H1 (cell line): Measurements from ENCODE around the gene RBMS1. TPM values are rescaled to one million over a fixed set of nuclear protein-coding genes. Genes with fewer than 3 reads are reported as not detected.

Experiments used
- CTCF ChIA-PET: fragments of 300-600 bp; sonication (Branson Sonifier 250); formaldehyde crosslinking; loops from one replicate; lab custom pipeline; 2021; ENCODE audit not compliant: partially characterized antibody; lab: Charles Lee
- POLR2A ChIA-PET: fragments of 300-600 bp; sonication (Branson Sonifier 250); formaldehyde crosslinking; loops from one replicate; lab custom pipeline; 2021; ENCODE audit warnings: inconsistent platforms; ENCODE audit not compliant: partially characterized antibody; lab: Charles Lee
- DNase-seq, 2 experiments: peaks; one replicate each; pipeline versions ENCODE4 v3.0.0 to v3.0.0-alpha.2; 2010 to 2022; ENCODE audit warnings: low spot score in 2 of 2, low read depth in 1 of 2, mixed read lengths in 1 of 2
- FAIRE-seq: peaks from 2 replicates; lab custom pipeline; 2011; peaks lifted over from hg19 to GRCh38; lab: Jason Lieb, UNC
- H2AFZ ChIP-seq: 2 replicates; pipeline ENCODE4 v1.8.1; 2012; ENCODE audit warnings: low read length, inconsistent platforms
- H2AK5ac ChIP-seq: 2 replicates; pipeline ENCODE4 v1.6.1; 2013; ENCODE audit warnings: low read depth, low read length
- H2BK120ac ChIP-seq: replicated peaks from 2 replicates; pipeline ENCODE3; 2013; ENCODE audit warnings: low read depth, low read length, inconsistent platforms
- H2BK12ac ChIP-seq: 2 replicates; pipeline ENCODE4 v1.6.1; 2013; ENCODE audit warnings: low read depth, low read length
- H2BK15ac ChIP-seq: 2 replicates; pipeline ENCODE4 v1.6.1; 2013; ENCODE audit warnings: low read length
- H2BK20ac ChIP-seq: 2 replicates; pipeline ENCODE4 v1.6.1; 2013; ENCODE audit warnings: low read length
- H2BK5ac ChIP-seq: 2 replicates; pipeline ENCODE4 v1.6.1; 2013; ENCODE audit warnings: low read depth, low read length
- H3K14ac ChIP-seq: 2 replicates; pipeline ENCODE4 v1.6.1; 2013; ENCODE audit warnings: inconsistent platforms; ENCODE audit not compliant: insufficient read length
- H3K18ac ChIP-seq: 2 replicates; pipeline ENCODE4 v1.6.1; 2013; ENCODE audit warnings: low read length; ENCODE audit errors: extremely low read depth
- H3K23ac ChIP-seq: 2 replicates; pipeline ENCODE4 v1.6.1; 2013; ENCODE audit warnings: inconsistent platforms; ENCODE audit not compliant: insufficient read length
- H3K23me2 ChIP-seq: 2 replicates; pipeline ENCODE4 v1.6.1; 2013; ENCODE audit warnings: low read depth, low read length
- H3K27ac ChIP-seq: 2 replicates; pipeline ENCODE4 v1.6.1; 2011; ENCODE audit warnings: low read depth, low read length, inconsistent platforms
- H3K27me3 ChIP-seq, 4 experiments: replicated peaks in 1 of 4; 1 replicate in 1 of 4; 2 replicates in 3 of 4; pipeline versions ENCODE4 v1.6.1 to v1.8.1; 2011 to 2013; ENCODE audit warnings: low read length in 3 of 4, mild to moderate bottlenecking in 3 of 4, inconsistent platforms in 2 of 4, mixed read lengths in 2 of 4, moderate library complexity in 1 of 4; ENCODE audit not compliant: control insufficient read depth in 3 of 4, insufficient read depth in 3 of 4; ENCODE audit errors: extremely low read depth in 1 of 4
- H3K36me3 ChIP-seq, 4 experiments: 2 replicates each; pipeline versions ENCODE4 v1.6.1 to v1.8.1; 2011 to 2013; ENCODE audit warnings: mild to moderate bottlenecking in 4 of 4, low read length in 3 of 4, moderate library complexity in 2 of 4, control low read depth in 1 of 4, inconsistent platforms in 1 of 4; ENCODE audit not compliant: insufficient read depth in 4 of 4, control insufficient read depth in 2 of 4
- H3K4ac ChIP-seq: replicated peaks from 2 replicates; pipeline ENCODE3; 2013; ENCODE audit warnings: low read length, low read depth, mixed read lengths, inconsistent platforms; ENCODE audit not compliant: insufficient read length
- H3K4me1 ChIP-seq, 4 experiments: replicated peaks in 1 of 4; 1 replicate in 1 of 4; 2 replicates in 3 of 4; pipeline versions ENCODE4 v1.6.1 to v1.8.1; 2011 to 2013; ENCODE audit warnings: low read length in 3 of 4, inconsistent platforms in 2 of 4, mixed read lengths in 1 of 4; ENCODE audit not compliant: insufficient read depth in 4 of 4, control insufficient read depth in 3 of 4
- H3K4me2 ChIP-seq, 2 experiments: 2 replicates each; pipeline versions ENCODE4 v1.6.1 to v1.8.1; 2011 to 2013; ENCODE audit warnings: low read depth in 2 of 2, low read length in 2 of 2, control low read depth in 1 of 2, inconsistent platforms in 1 of 2, mild to moderate bottlenecking in 1 of 2; ENCODE audit not compliant: insufficient read depth in 1 of 2
- H3K4me3 ChIP-seq, 4 experiments: fragments of 200-600, 300-600 bp in 1 of 4; sonication (generic), shearing (Covaris generic), sonication (Bioruptor Twin) in 1 of 4; 2 replicates each; pipeline versions ENCODE4 v1.5.1 to v1.8.1; 2011 to 2016; ENCODE audit warnings: low read length in 4 of 4, low read depth in 3 of 4, control low read depth in 2 of 4, inconsistent platforms in 2 of 4, mild to moderate bottlenecking in 2 of 4, mixed read lengths in 1 of 4, moderate library complexity in 1 of 4; ENCODE audit not compliant: insufficient read depth in 2 of 4; ENCODE audit errors: extremely low read depth in 1 of 4
- H3K56ac ChIP-seq: replicated peaks from 2 replicates; pipeline ENCODE3; 2013; ENCODE audit warnings: low read depth, mild to moderate bottlenecking, mixed read lengths, low read length, inconsistent platforms; ENCODE audit not compliant: insufficient read length
- H3K79me1 ChIP-seq: 2 replicates; pipeline ENCODE4 v1.6.1; 2013; ENCODE audit warnings: low read depth, low read length, control low read depth
- H3K79me2 ChIP-seq, 2 experiments: 2 replicates each; pipeline versions ENCODE4 v1.6.1 to v1.8.1; 2012 to 2013; ENCODE audit warnings: low read length in 2 of 2, mild to moderate bottlenecking in 2 of 2, inconsistent platforms in 1 of 2; ENCODE audit not compliant: insufficient read depth in 2 of 2, control insufficient read depth in 1 of 2
- H3K9ac ChIP-seq, 4 experiments: replicated peaks in 1 of 4; 1 replicate in 1 of 4; 2 replicates in 3 of 4; pipeline versions ENCODE4 v1.6.1 to v1.8.1; 2011 to 2013; ENCODE audit warnings: low read depth in 3 of 4, low read length in 3 of 4, control low read depth in 2 of 4, mild to moderate bottlenecking in 2 of 4, moderate library complexity in 2 of 4, inconsistent platforms in 1 of 4; ENCODE audit errors: extremely low read depth in 1 of 4
- H3K9me3 ChIP-seq, 2 experiments: 2 replicates each; pipeline versions ENCODE4 v1.6.1 to v1.8.1; 2012 to 2013; ENCODE audit warnings: mild to moderate bottlenecking in 2 of 2, moderate library complexity in 2 of 2, control low read depth in 1 of 2, inconsistent platforms in 1 of 2, low read depth in 1 of 2, low read length in 1 of 2, mixed read lengths in 1 of 2; ENCODE audit not compliant: insufficient read depth in 2 of 2
- H4K20me1 ChIP-seq, 2 experiments: replicated peaks in 1 of 2; 2 replicates each; pipeline versions ENCODE3 to v1.8.1; 2011 to 2013; ENCODE audit warnings: inconsistent platforms in 2 of 2, low read length in 2 of 2, mild to moderate bottlenecking in 1 of 2; ENCODE audit not compliant: insufficient read depth in 2 of 2, control insufficient read depth in 1 of 2
- H4K5ac ChIP-seq: 2 replicates; pipeline ENCODE4 v1.6.1; 2013; ENCODE audit warnings: low read length, low read depth, mixed read lengths, inconsistent platforms; ENCODE audit not compliant: insufficient read length
- H4K8ac ChIP-seq: 2 replicates; pipeline ENCODE4 v1.8.0; 2013; ENCODE audit warnings: mild to moderate bottlenecking, moderate library complexity, low read length, inconsistent platforms; ENCODE audit not compliant: insufficient read depth; ENCODE audit errors: extremely low read depth
- H4K91ac ChIP-seq: replicated peaks from 2 replicates; pipeline ENCODE3; 2013; ENCODE audit warnings: low read length, mixed read lengths, inconsistent platforms; ENCODE audit not compliant: insufficient read length
- WGBS, 2 experiments: shearing (Covaris generic) in 1 of 2; methylation state at CpG; one replicate each; pipeline versions ENCODE4 v1.1.6 to v1.1.7; 2013 to 2015; ENCODE audit warnings: low lambda C conversion rate in 2 of 2, mixed read lengths in 2 of 2, inconsistent platforms in 1 of 2, low coverage in 1 of 2, missing lambda C conversion rate in 1 of 2; ENCODE audit not compliant: insufficient replicate concordance in 2 of 2, insufficient coverage in 1 of 2, insufficient read length in 1 of 2; ENCODE audit errors: extremely low coverage in 1 of 2, missing lambda C conversion rate in 1 of 2; 5-methylcytosine and 5-hydroxymethylcytosine counted together
- polyA plus RNA-seq, 7 experiments: library from polyadenylated mRNA; depleted of rRNA in 3 of 7; stranded (reverse) in 5 of 7; unstranded in 2 of 7; fragments of >200 nt in 5 of 7; fragments of 200-250 nt in 2 of 7; gene quantifications; 1 replicate in 5 of 7; 2 replicates in 1 of 7; 4 replicates in 1 of 7; pipeline versions ENCODE4 v1.2.1 to v1.2.3, GENCODE V29; 2011 to 2013; ENCODE audit warnings: missing spikeins in 2 of 7, mixed read lengths in 2 of 7
- total RNA-seq: library from RNA; stranded (reverse); fragmentation: NEBNext Ultra II Directional; extraction: Animal tissue kit (Norgen Biotek cat#: 25700); gene quantifications from 2 replicates; pipeline ENCODE4 v1.2.1, GENCODE V29; 2021
- TF ChIP-seq, protein P1 (sequence below): IDR thresholded peaks from 2 replicates; pipeline ENCODE4 v1.6.1; 2011; ENCODE audit warnings: low read depth, mild to moderate bottlenecking, low read length; ENCODE audit not compliant: insufficient read depth

RBMS1 gene
- total and polyA plus RNA-seq, 2 of the 8 experiments (the other 6 are each of a cell fraction or from before 2014, with no cell fraction given): 53.7 to 60.0 TPM

- no peaks in the 10 kb centered on the region for H3K9me3 ChIP-seq
- H2AFZ ChIP-seq: no peak overlapping the region
- H4K8ac ChIP-seq: no peak overlapping the region
- H2BK15ac ChIP-seq: no peak overlapping the region
- 100% methylated on average over 1 of the region's 1 CpG; no CpG with 5 or more reads in 1 of the 2 experiments for WGBS, 2 experiments
- no peak overlapping the region for H3K23ac ChIP-seq
- no peak overlapping the region for H3K14ac ChIP-seq
- peaks cover 0 to 41% of the 10 kb centered on the region in 2 experiments; a peak in 2 of 4 replicates for H3K79me2 ChIP-seq
- TF ChIP-seq, protein P1, sequence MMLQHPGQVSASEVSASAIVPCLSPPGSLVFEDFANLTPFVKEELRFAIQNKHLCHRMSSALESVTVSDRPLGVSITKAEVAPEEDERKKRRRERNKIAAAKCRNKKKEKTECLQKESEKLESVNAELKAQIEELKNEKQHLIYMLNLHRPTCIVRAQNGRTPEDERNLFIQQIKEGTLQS: no peak
- H2BK12ac ChIP-seq: no peak overlapping the region
- H2AK5ac ChIP-seq: no peak overlapping the region
- CTCF ChIA-PET: interaction anchor here (1.0 kb wide), 1 partner anchor 29 kb away, joined by 3 read pairs; no protein-coding TSS in a partner anchor
- no peak overlapping the region for H4K91ac ChIP-seq
- H2BK120ac ChIP-seq: no peak overlapping the region
- H3K79me1 ChIP-seq: peaks cover 2% of the 10 kb centered on the region; the same call in 1 of the 2 replicates
- no peak overlapping the region for H2BK5ac ChIP-seq
- H3K27me3 ChIP-seq: no peaks in the 10 kb centered on the region
- no peak overlapping the region for H3K56ac ChIP-seq
- H2BK20ac ChIP-seq: no peak overlapping the region
- no peaks in the 10 kb centered on the region for H3K23me2 ChIP-seq
- H3K4me3 ChIP-seq: no peak overlapping the region
- H3K36me3 ChIP-seq: 0 out of 8 replicates have a peak, but pooled peaks cover 0 to 4% (median 0%) of the 10 kb centered on the region in 4 experiments
- POLR2A ChIA-PET: interaction anchor here (0.6 kb wide), 1 partner anchor 146 kb away, joined by 3 read pairs; no protein-coding TSS in a partner anchor
- no peak overlapping the region for H3K9ac ChIP-seq
- FAIRE-seq (no peak), DNase-seq (no peak)
- no peaks in the 10 kb centered on the region for H4K20me1 ChIP-seq
- no peak overlapping the region for H3K4me2 ChIP-seq
- no peak overlapping the region for H3K4ac ChIP-seq
- H3K27ac ChIP-seq: no peak overlapping the region
- H3K4me1 ChIP-seq: no peaks in the 10 kb centered on the region
- H3K18ac ChIP-seq: no peak overlapping the region
- H4K5ac ChIP-seq: no peak overlapping the region
Measured at GRCh38 chr2:160347269-160347863, 146.2 kb downstream of the RBMS1 start.
